ENCODE results near the gene RNASE4. TPM values are rescaled to one million over a fixed set of nuclear protein-coding genes. Genes with fewer than 3 reads are reported as not detected.

Gene RNASE4
- total RNA-seq, 2 donors from 2014 or later = 71.6 to 150 TPM

- Histone ChIP-seq H3K4me3 (no peak overlapping the region), H3K27me3 (replicated peaks; ENCODE audit: insufficient read depth) (peaks cover 3% of the 10 kb centered on the region), H3K4me1 (replicated peaks) (no peaks in the 10 kb centered on the region), H3K9me3 (no peaks in the 10 kb centered on the region), H3K27ac (no peak overlapping the region), H3K36me3 (no peaks in the 10 kb centered on the region)
- WGBS = 5% methylated on average over 39 of the region's 39 CpGs
- intact Hi-C loops (cut with DNase I) = no loop called here
- no peak for TF ChIP-seq POLR2A (IDR thresholded peaks at IDR 0.05)
- no peak for TF ChIP-seq POLR2AphosphoS5 (IDR thresholded peaks at IDR 0.05)
- no peak for TF ChIP-seq CTCF (IDR thresholded peaks at IDR 0.05)
- DNase-seq (ENCODE audit: low spot score) = no peak
These were observed 31.1 kb upstream of the RNASE4 start for GRCh38 chr14:20652996-20653975.

GRCh38 chr14:20655851-20656250, 28.5 kb upstream of the RNASE4 start:
- peaks cover 3% of the 10 kb centered on the region for H3K27me3 ChIP-seq (replicated peaks; ENCODE audit: insufficient read depth)

GRCh38 chr14:20656274-20656673, 28.1 kb upstream of the RNASE4 start:
- intact Hi-C loops (cut with DNase I) = no loop called here
- WGBS = 85% methylated on average over 4 of the region's 4 CpGs
- TF ChIP-seq POLR2AphosphoS5 (IDR thresholded peaks at IDR 0.05) (no peak), POLR2A (IDR thresholded peaks at IDR 0.05) (no peak), CTCF (IDR thresholded peaks at IDR 0.05) (no peak)

More at GRCh38 chr14:20655851-20656250, 28.5 kb upstream of the RNASE4 start:
- intact Hi-C loops (cut with DNase I) = no loop called here
- no peak overlapping the region for H3K27ac ChIP-seq
- no peaks in the 10 kb centered on the region for H3K4me1 ChIP-seq (replicated peaks)
- no peaks in the 10 kb centered on the region for H3K36me3 ChIP-seq
- TF ChIP-seq POLR2A (IDR thresholded peaks at IDR 0.05) = no peak
- no peak for TF ChIP-seq POLR2AphosphoS5 (IDR thresholded peaks at IDR 0.05)
- TF ChIP-seq CTCF (IDR thresholded peaks at IDR 0.05) = no peak
- no peak for DNase-seq (ENCODE audit: low spot score)
- 91% methylated on average over 4 of the region's 4 CpGs for WGBS
- no peak overlapping the region for H3K4me3 ChIP-seq
- H3K9me3 ChIP-seq = no peaks in the 10 kb centered on the region

GRCh38 chr14:20657216-20658211, 26.8 kb upstream of the RNASE4 start:
- no peak overlapping the region for H3K4me3 ChIP-seq
- WGBS = 32% methylated on average over 28 of the region's 28 CpGs
- no peaks in the 10 kb centered on the region for H3K9me3 ChIP-seq
- no peak for DNase-seq (ENCODE audit: low spot score)
- H3K4me1 ChIP-seq (replicated peaks) = no peaks in the 10 kb centered on the region
- peaks cover 3% of the 10 kb centered on the region for H3K27me3 ChIP-seq (replicated peaks; ENCODE audit: insufficient read depth)
- intact Hi-C loops (cut with DNase I) = no loop called here
- H3K27ac ChIP-seq = no peak overlapping the region
- no peak for TF ChIP-seq POLR2A (IDR thresholded peaks at IDR 0.05)
- no peak for TF ChIP-seq POLR2AphosphoS5 (IDR thresholded peaks at IDR 0.05)
- TF ChIP-seq CTCF (IDR thresholded peaks at IDR 0.05) = no peak
- H3K36me3 ChIP-seq = no peaks in the 10 kb centered on the region

More at GRCh38 chr14:20656274-20656673, 28.1 kb upstream of the RNASE4 start:
- no peak for DNase-seq (ENCODE audit: low spot score)
- no peaks in the 10 kb centered on the region for H3K4me1 ChIP-seq (replicated peaks)
- no peaks in the 10 kb centered on the region for H3K9me3 ChIP-seq
- no peak overlapping the region for H3K4me3 ChIP-seq
- peaks cover 3% of the 10 kb centered on the region for H3K27me3 ChIP-seq (replicated peaks; ENCODE audit: insufficient read depth)
- no peaks in the 10 kb centered on the region for H3K36me3 ChIP-seq
- H3K27ac ChIP-seq = no peak overlapping the region

Measured in prostate gland (tissue), 2 donors.